ENCODE measurements around the gene SCAANT1.

- no peak for TF ChIP-seq CTCF (conservative IDR thresholded peaks at IDR 0.05; ENCODE audit: low read length)
- TF ChIP-seq EZH2phosphoT487 (IDR thresholded peaks at IDR 0.05; ENCODE audit: borderline replicate concordance, low read depth, low read length), result no peak
Observed at GRCh38 chr3:63892773-63893352, 19.3 kb downstream of the SCAANT1 start.

All from OCI-LY7 (cell line).